ENCODE measurements around the gene OR52E1. TPM values are rescaled to one million over a fixed set of nuclear protein-coding genes. Genes with fewer than 3 reads are reported as not detected.

OR52E1 gene
- total and polyA plus RNA-seq, 2 of the 4 experiments (the other 2 are of a cell fraction): not detected

DNA sequence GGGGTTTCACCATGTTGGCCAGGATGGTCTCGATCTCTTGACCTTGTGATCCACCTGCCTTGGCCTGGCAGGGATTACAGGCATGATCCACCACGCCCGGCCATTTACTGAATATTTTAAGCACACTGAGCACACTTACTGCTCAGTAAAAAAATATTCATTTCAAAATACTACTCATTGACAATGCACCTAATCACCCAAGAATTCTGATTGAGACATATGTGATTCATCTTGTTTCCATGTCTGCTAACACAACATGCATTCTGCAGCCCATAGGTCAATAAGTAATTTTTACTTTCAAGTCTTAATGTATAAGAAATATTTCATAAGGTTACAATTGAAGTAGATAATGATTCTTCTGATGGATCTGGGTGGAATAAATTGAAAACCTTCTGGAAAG, 27.3 kb upstream of the OR52E1 start:
- Histone ChIP-seq H2BK20ac (ENCODE audit: low read depth, low read length) (no peak overlapping the region), H3K18ac (ENCODE audit: low read depth, low read length) (no peak overlapping the region), H3K36me3 (ENCODE audit: control insufficient read depth, insufficient read depth, low read length) (no peaks in the 10 kb centered on the region), H3K4me1 (ENCODE audit: control insufficient read depth, insufficient read depth, low read length) (no peaks in the 10 kb centered on the region), H3K27me3 (ENCODE audit: control insufficient read depth, insufficient read depth, low read length) (no peaks in the 10 kb centered on the region), H3K9me1 (ENCODE audit: insufficient read depth, low read length) (no peaks in the 10 kb centered on the region), H3K4ac (ENCODE audit: low read depth, low read length) (no peak overlapping the region), H2BK5ac (ENCODE audit: low read depth, low read length, poor library complexity, severe bottlenecking) (no peak overlapping the region), H4K91ac (ENCODE audit: insufficient read depth, low read depth, low read length) (no peak overlapping the region), H3K14ac (replicated peaks; ENCODE audit: low read depth, low read length) (no peak overlapping the region), H3K4me2 (ENCODE audit: low read depth, low read length) (no peak overlapping the region), H2AK5ac (ENCODE audit: low read depth, low read length) (no peak overlapping the region), H2AK9ac (replicated peaks; ENCODE audit: low read depth, low read length, poor library complexity) (no peak overlapping the region), H4K8ac (ENCODE audit: low read depth in 2 of 2, low read length in 2 of 2) (no peak overlapping the region), H2AFZ (replicated peaks; ENCODE audit: low read length, poor library complexity) (no peak overlapping the region), H3K9ac (ENCODE audit: low read depth, low read length) (no peak overlapping the region), H3K4me3 (ENCODE audit: insufficient read depth, low read depth, low read length) (no peak overlapping the region), H3K56ac (ENCODE audit: extremely low read depth, insufficient read depth, low read length) (no peak overlapping the region), H3K27ac (ENCODE audit: insufficient read depth, low read length) (no peak overlapping the region), H4K5ac (ENCODE audit: low read depth, low read length) (no peak overlapping the region), H2BK15ac (ENCODE audit: low read depth, low read length) (no peak overlapping the region), H3K9me3 (ENCODE audit: control insufficient read depth, insufficient read depth, low read length) (no peaks in the 10 kb centered on the region), H3K23ac (ENCODE audit: low read depth, low read length) (no peak overlapping the region), H4K20me1 (ENCODE audit: insufficient read depth, low read length) (no peaks in the 10 kb centered on the region), H3K79me1 (ENCODE audit: low read depth in 1 of 2, low read length in 2 of 2) (no peaks in the 10 kb centered on the region), H2BK120ac (ENCODE audit: low read depth, low read length) (no peak overlapping the region)
- DNase-seq (no peak), ATAC-seq (ENCODE audit: low read depth) (no peak)
- POLR2A ChIA-PET (ENCODE audit: unreplicated experiment): no interaction called here
- BruUV-seq (replicated peaks): no TSS peak
- in situ Hi-C loops (cut with MboI; ENCODE audit: low sequenced_read_pairs) (no loop called here), dilution Hi-C loops (cut with HindIII; ENCODE audit: low sequenced_read_pairs, unreplicated experiment) (no loop called here), intact Hi-C loops (cut with micrococcal nuclease) (no loop called here)
- CTCF ChIA-PET: no interaction called here
- TF ChIP-seq POLR2A (IDR thresholded peaks at IDR 0.05; ENCODE audit: low read depth, low read length) (no peak), CEBPB (IDR thresholded peaks at IDR 0.05; ENCODE audit: low read depth, low read length) (no peak), MAFK (IDR thresholded peaks at IDR 0.05; ENCODE audit: low read depth, low read length) (no peak), MAZ (IDR thresholded peaks at IDR 0.05; ENCODE audit: borderline replicate concordance, low read depth, low read length) (no peak), NFE2L2 (IDR thresholded peaks at IDR 0.05; ENCODE audit: low read depth, low read length) (no peak), RCOR1 (IDR thresholded peaks at IDR 0.05; ENCODE audit: insufficient replicate concordance, low read length) (no peak)
- TF ChIP-seq, protein P1, sequence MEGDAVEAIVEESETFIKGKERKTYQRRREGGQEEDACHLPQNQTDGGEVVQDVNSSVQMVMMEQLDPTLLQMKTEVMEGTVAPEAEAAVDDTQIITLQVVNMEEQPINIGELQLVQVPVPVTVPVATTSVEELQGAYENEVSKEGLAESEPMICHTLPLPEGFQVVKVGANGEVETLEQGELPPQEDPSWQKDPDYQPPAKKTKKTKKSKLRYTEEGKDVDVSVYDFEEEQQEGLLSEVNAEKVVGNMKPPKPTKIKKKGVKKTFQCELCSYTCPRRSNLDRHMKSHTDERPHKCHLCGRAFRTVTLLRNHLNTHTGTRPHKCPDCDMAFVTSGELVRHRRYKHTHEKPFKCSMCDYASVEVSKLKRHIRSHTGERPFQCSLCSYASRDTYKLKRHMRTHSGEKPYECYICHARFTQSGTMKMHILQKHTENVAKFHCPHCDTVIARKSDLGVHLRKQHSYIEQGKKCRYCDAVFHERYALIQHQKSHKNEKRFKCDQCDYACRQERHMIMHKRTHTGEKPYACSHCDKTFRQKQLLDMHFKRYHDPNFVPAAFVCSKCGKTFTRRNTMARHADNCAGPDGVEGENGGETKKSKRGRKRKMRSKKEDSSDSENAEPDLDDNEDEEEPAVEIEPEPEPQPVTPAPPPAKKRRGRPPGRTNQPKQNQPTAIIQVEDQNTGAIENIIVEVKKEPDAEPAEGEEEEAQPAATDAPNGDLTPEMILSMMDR (conservative IDR thresholded peaks at IDR 0.05; ENCODE audit: low read depth, low read length): no peak
- TF ChIP-seq, protein P2, sequence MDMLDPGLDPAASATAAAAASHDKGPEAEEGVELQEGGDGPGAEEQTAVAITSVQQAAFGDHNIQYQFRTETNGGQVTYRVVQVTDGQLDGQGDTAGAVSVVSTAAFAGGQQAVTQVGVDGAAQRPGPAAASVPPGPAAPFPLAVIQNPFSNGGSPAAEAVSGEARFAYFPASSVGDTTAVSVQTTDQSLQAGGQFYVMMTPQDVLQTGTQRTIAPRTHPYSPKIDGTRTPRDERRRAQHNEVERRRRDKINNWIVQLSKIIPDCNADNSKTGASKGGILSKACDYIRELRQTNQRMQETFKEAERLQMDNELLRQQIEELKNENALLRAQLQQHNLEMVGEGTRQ (IDR thresholded peaks at IDR 0.05; ENCODE audit: low read depth, low read length): no peak
- TF ChIP-seq, protein P3, sequence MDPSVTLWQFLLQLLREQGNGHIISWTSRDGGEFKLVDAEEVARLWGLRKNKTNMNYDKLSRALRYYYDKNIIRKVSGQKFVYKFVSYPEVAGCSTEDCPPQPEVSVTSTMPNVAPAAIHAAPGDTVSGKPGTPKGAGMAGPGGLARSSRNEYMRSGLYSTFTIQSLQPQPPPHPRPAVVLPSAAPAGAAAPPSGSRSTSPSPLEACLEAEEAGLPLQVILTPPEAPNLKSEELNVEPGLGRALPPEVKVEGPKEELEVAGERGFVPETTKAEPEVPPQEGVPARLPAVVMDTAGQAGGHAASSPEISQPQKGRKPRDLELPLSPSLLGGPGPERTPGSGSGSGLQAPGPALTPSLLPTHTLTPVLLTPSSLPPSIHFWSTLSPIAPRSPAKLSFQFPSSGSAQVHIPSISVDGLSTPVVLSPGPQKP (IDR thresholded peaks at IDR 0.05; ENCODE audit: borderline replicate concordance, low read depth, low read length): no peak
- 60% methylated on average over 1 of the region's 3 CpGs; no CpG with 5 or more reads in 1 of the 2 experiments for WGBS, 2 experiments (ENCODE audit: extremely low coverage in 2 of 2, insufficient read length in 1 of 2)
